IPS-NIHi7 (cell line): ENCODE results near the gene E4F1.
"Not testable (repeated sequence)": the region's sequence is repeated elsewhere in the genome, so short reads cannot be mapped to it uniquely, and the experiment has no call there.

Experiments
- DNase-seq: peaks from one replicate; pipeline ENCODE4 v3.0.0; 2012; ENCODE audit warnings: mixed read lengths; ENCODE audit errors: extremely low spot score

E4F1 gene

GRCh38 chr16:2231016-2231931, 7.9 kb downstream of the E4F1 start:
- DNase-seq, result no peak

GRCh38 chr16:2232094-2232990, 9.0 kb downstream of the E4F1 start:
- DNase-seq, result no peak

- no peak for DNase-seq
Measured at GRCh38 chr16:2233046-2233775, 9.8 kb downstream of the E4F1 start.

DNA sequence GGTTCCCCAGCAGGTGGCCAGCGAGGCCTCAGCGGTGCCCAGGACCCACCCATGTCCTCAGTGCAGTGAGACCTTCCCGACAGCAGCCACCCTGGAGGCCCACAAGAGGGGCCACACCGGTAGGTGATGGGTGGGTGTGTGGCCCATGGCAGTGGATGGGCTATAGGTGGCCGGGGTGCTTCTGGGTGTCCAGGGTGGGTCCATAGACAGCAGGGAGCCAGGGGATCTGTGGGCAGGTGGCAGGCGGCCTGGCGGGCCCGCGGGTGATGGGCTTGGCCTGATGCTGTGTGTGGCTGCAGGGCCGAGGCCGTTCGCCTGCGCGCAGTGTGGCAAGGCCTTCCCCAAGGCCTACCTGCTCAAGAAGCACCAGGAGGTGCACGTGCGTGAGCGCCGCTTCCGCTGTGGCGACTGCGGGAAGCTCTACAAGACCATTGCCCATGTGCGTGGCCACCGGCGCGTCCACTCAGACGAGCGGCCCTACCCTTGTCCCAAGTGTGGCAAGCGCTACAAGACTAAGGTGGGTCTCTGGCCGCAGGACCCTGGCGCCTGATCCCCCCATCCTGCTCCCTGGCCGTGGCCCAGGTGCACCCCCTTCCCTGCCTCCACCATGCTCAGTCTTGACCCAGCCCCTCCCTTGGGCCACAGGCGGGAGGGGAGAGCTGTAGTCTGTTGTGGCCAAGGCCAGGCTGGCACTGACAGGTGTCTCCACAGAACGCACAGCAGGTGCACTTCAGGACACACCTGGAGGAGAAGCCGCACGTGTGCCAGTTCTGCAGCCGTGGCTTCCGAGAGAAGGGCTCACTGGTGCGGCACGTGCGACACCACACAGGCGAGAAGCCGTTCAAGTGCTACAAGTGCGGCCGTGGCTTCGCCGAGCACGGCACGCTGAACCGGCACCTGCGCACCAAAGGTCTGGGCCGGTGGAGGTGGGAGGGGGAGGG, 10.8 kb downstream of the E4F1 start:
- no peak for DNase-seq

DNA sequence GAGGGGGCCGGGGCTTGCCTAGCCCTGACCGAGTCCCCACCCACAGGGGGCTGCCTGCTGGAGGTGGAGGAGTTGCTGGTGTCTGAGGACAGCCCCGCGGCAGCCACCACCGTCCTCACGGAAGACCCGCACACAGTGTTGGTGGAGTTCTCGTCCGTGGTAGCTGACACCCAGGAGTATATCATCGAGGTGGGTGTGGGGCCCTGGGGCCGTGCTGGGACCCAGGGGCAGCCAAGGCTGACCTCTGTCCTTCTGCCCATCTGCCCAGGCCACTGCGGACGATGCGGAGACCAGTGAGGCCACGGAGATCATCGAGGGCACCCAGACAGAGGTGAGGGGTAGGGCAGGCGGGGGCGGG, 11.4 kb downstream of the E4F1 start:
- no peak for DNase-seq

DNA sequence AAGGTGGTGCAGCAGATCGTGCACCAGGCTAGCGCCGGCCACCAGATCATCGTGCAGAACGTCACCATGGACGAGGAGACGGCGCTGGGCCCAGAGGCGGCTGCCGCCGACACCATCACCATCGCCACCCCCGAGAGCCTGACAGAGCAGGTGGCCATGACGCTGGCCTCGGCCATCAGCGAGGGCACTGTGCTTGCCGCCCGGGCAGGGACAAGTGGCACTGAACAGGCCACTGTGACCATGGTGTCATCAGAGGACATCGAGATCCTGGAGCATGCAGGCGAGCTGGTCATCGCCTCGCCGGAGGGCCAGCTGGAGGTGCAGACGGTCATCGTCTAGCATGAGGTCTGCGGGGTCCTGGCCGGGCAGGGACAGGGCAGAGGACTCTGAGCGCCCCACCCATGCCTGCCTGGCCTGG, 11.9 kb downstream of the E4F1 start:
- DNase-seq, result no peak

DNA sequence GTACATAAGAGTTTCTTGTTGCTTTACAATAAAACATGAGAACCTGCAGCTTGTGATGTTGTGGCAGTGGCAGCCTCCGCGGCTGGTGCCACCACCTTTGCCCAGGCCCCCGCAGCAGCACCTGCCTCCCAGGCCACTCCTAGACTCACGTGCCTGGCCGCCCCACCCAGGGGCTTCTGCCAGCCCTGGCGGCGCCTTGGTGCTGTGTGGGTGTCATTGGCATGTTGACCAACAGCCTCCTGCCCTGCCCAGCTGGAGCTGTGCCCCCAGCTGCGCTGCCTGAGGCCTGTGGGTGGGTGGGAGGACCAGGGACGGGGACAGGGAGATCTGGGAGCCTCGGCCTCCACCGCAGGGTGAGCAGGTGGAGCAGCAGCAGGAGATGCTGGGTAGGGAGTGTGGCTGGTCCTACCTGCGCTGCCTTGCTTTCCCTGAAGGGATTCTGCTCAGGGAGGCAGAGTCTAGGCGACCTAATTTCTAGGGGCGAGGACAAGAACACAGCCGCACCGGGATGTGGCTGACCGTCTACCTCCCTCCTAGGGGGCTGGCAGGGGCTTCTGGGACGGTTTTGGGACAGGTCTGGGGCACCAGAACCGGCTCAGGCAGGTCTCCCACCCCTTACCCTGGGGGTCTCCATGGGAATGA, 12.4 kb downstream of the E4F1 start:
- no peak for DNase-seq

DNA sequence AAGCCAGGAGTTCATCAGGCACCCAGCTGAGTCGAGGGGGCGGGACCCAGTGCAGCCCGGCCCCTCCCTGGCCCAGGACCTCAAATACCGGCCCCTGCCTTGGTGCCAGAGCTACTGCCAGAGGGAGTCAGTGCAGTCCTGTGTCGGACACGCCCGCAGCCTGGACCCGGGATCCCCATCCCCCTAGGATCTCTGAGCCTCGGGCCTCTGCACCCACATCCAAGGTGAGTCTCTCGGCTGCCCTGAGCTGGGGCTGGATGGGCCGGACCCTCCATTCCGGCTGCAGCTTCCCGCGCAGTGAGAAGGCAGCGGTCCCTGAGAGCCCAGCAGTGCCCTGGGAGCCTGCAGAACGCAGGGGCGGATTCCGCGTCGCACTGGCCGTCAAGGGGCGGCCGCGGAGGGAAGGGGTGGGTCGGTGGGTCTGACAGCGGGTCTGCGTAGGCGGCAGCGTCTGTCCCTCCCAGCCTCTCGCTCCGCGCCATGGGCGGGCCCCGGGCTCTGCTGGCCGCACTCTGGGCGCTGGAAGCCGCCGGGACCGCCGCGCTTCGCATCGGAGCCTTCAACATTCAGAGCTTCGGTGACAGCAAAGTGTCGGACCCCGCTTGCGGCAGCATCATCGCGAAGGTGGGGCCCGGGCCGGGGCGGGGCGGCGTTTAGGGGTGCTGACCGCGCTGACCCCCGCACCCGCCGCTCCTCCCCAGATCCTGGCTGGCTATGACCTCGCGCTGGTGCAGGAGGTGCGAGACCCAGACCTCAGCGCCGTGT, 13.1 kb downstream of the E4F1 start, which contains the start of gene DNASE1L2:
TSS of gene DNASE1L2 (plus strand) at position 108 of the 765 bp plus-strand sequence. CDS start at position 481, 373 bp downstream.
- DNase-seq, result peak; percentile 78

DNA sequence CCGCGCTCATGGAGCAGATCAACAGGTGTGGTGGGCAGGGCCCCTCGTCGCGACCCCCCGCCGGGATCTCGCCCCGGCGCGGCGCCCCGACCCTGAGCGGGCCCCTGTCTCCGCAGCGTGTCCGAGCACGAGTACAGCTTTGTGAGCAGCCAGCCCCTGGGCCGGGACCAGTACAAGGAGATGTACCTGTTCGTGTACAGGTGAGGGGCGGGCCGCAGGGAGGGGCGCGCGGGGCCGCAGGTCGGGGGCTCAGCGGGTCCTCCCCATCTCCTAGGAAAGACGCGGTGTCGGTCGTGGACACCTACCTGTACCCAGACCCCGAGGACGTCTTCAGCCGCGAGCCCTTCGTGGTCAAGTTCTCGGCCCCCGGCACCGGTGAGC, 13.7 kb downstream of the E4F1 start:
- DNase-seq, result no peak

DNA sequence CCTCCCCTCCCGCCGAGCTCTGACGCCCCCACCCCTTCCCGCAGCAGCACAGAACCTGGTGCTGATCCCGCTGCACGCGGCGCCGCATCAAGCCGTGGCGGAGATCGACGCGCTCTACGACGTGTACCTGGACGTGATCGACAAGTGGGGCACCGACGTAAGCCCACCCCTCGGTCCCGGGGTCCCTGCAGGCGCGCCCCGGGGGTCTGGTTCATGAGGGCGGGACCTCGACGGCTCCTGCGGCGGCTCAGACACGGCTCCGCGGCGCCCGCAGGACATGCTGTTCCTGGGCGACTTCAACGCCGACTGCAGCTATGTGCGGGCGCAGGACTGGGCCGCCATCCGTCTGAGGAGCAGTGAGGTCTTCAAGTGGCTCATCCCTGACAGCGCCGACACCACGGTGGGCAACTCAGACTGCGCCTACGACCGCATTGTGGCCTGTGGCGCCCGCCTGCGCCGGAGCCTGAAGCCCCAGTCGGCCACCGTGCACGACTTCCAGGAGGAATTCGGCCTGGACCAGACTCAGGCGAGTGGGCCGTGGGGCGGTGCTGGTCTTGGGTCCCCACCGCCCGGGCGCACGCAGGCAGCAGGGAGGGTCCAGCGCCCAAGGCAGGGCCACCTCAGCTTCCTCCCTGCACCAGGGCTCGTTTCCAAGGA, 14.2 kb downstream of the E4F1 start:
- DNase-seq, result peak; percentile 45

DNA sequence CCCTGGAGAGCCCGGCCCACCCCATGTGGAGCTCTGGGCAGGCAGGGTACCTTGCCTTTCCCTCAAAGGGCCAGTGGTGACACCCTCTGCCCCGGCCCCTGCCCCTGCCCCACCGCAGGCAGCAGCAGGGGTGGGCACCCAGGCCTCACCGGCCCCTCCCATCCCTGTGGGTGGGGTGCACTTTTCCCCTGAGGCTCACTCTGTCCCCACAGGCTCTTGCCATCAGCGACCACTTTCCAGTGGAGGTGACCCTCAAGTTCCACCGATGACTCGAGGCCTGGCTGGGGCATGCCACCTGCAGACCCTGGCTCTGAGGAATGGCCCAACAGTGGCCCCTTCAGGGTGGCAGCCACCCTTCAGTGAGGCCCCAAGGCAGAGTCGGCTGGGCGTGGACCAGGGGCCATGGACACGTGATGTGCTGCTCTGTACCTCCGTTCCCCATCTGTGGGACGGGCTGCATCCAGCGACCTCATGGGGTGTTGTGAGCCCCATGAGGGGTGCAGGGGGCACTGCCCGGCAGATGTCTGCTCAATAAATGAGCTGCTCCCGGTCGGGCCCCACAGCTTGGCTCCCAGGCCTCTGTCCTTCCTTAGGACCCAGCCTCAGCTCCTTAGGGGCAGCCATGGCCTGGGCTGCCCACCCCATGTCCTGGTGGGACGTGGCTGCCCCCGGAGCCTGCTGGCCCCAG, 14.9 kb downstream of the E4F1 start:
- DNase-seq, result peak; percentile 29

- peak; percentile 54 for DNase-seq
Measured at GRCh38 chr16:2238838-2239675, 15.7 kb downstream of the E4F1 start.

GRCh38 chr16:2240331-2240730, 16.9 kb downstream of the E4F1 start:
- not testable (repeated sequence) for DNase-seq

GRCh38 chr16:2242598-2242997, 19.2 kb downstream of the E4F1 start:
- no peak for DNase-seq

DNA sequence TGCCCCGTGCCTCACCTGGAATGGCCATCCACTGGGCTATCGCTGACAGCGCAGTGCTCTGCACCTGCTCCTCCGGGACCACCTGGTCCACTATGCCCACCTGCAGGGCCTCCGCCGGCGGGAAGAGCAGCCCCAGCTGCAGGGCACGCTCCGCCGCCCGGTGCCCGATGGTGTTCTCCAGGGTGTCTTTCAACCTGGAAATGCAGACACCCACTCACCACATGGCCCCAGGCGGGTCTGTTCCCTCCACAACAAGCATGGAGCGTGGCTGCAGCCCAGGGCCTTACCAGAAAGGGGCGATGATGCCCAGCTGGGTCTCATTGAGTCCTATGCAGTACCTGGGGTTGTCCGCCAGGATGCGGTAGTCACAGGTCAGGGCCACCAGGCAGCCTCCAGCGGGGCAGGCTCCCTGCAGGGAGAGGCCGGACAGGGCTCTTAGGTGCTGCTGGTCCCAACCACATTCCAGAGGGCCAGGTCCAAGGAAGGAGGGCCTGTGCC, 19.7 kb downstream of the E4F1 start:
- peak; percentile 61 for DNase-seq

DNA sequence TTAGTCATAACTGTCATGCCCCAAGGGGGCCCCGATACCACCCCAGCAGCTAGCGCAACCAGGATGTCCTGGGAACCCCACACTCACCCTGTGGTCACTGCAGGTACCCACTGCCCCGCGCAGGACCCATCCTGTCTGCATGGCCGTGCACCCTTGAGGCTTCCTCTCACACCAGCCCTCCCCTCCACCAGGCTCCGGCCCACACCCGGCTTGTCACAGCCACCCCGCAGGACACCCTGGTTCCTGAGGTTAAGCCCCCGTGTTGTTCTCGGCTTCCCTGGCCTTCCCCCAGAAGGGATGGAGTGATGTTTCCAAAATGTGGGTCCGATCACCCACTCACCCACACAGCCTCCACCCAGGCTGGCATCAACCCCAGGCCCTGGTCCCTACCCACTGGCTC, 20.4 kb downstream of the E4F1 start:
- no peak for DNase-seq

GRCh38 chr16:2244301-2244700, 20.9 kb downstream of the E4F1 start:
- peak; percentile 49 for DNase-seq
